H1 (cell line): ENCODE data around the gene FAM174B. TPM values are rescaled to one million over a fixed set of nuclear protein-coding genes. Genes with fewer than 3 reads are reported as not detected.

Experiments used
- CTCF ChIA-PET: fragments of 300-600 bp; sonication (Branson Sonifier 250); formaldehyde crosslinking; loops from one replicate; lab custom pipeline; 2021; ENCODE audit not compliant: partially characterized antibody; lab: Charles Lee
- POLR2A ChIA-PET: fragments of 300-600 bp; sonication (Branson Sonifier 250); formaldehyde crosslinking; loops from one replicate; lab custom pipeline; 2021; ENCODE audit warnings: inconsistent platforms; ENCODE audit not compliant: partially characterized antibody; lab: Charles Lee
- DNase-seq, 2 experiments: peaks; one replicate each; pipeline versions ENCODE4 v3.0.0 to v3.0.0-alpha.2; 2010 to 2022; ENCODE audit warnings: low spot score in 2 of 2, low read depth in 1 of 2, mixed read lengths in 1 of 2
- FAIRE-seq: peaks from 2 replicates; lab custom pipeline; 2011; peaks lifted over from hg19 to GRCh38; lab: Jason Lieb, UNC
- H2AFZ ChIP-seq: 2 replicates; pipeline ENCODE4 v1.8.1; 2012; ENCODE audit warnings: low read length, inconsistent platforms
- H2AK5ac ChIP-seq: 2 replicates; pipeline ENCODE4 v1.6.1; 2013; ENCODE audit warnings: low read depth, low read length
- H2BK120ac ChIP-seq: replicated peaks from 2 replicates; pipeline ENCODE3; 2013; ENCODE audit warnings: low read depth, low read length, inconsistent platforms
- H2BK12ac ChIP-seq: 2 replicates; pipeline ENCODE4 v1.6.1; 2013; ENCODE audit warnings: low read depth, low read length
- H2BK15ac ChIP-seq: 2 replicates; pipeline ENCODE4 v1.6.1; 2013; ENCODE audit warnings: low read length
- H2BK20ac ChIP-seq: 2 replicates; pipeline ENCODE4 v1.6.1; 2013; ENCODE audit warnings: low read length
- H2BK5ac ChIP-seq: 2 replicates; pipeline ENCODE4 v1.6.1; 2013; ENCODE audit warnings: low read depth, low read length
- H3K14ac ChIP-seq: 2 replicates; pipeline ENCODE4 v1.6.1; 2013; ENCODE audit warnings: inconsistent platforms; ENCODE audit not compliant: insufficient read length
- H3K18ac ChIP-seq: 2 replicates; pipeline ENCODE4 v1.6.1; 2013; ENCODE audit warnings: low read length; ENCODE audit errors: extremely low read depth
- H3K23ac ChIP-seq: 2 replicates; pipeline ENCODE4 v1.6.1; 2013; ENCODE audit warnings: inconsistent platforms; ENCODE audit not compliant: insufficient read length
- H3K23me2 ChIP-seq: 2 replicates; pipeline ENCODE4 v1.6.1; 2013; ENCODE audit warnings: low read depth, low read length
- H3K27ac ChIP-seq: 2 replicates; pipeline ENCODE4 v1.6.1; 2011; ENCODE audit warnings: low read depth, low read length, inconsistent platforms
- H3K27me3 ChIP-seq, 4 experiments: replicated peaks in 1 of 4; 1 replicate in 1 of 4; 2 replicates in 3 of 4; pipeline versions ENCODE4 v1.6.1 to v1.8.1; 2011 to 2013; ENCODE audit warnings: low read length in 3 of 4, mild to moderate bottlenecking in 3 of 4, inconsistent platforms in 2 of 4, mixed read lengths in 2 of 4, moderate library complexity in 1 of 4; ENCODE audit not compliant: control insufficient read depth in 3 of 4, insufficient read depth in 3 of 4; ENCODE audit errors: extremely low read depth in 1 of 4
- H3K36me3 ChIP-seq, 4 experiments: 2 replicates each; pipeline versions ENCODE4 v1.6.1 to v1.8.1; 2011 to 2013; ENCODE audit warnings: mild to moderate bottlenecking in 4 of 4, low read length in 3 of 4, moderate library complexity in 2 of 4, control low read depth in 1 of 4, inconsistent platforms in 1 of 4; ENCODE audit not compliant: insufficient read depth in 4 of 4, control insufficient read depth in 2 of 4
- H3K4ac ChIP-seq: replicated peaks from 2 replicates; pipeline ENCODE3; 2013; ENCODE audit warnings: low read length, low read depth, mixed read lengths, inconsistent platforms; ENCODE audit not compliant: insufficient read length
- H3K4me1 ChIP-seq, 4 experiments: replicated peaks in 1 of 4; 1 replicate in 1 of 4; 2 replicates in 3 of 4; pipeline versions ENCODE4 v1.6.1 to v1.8.1; 2011 to 2013; ENCODE audit warnings: low read length in 3 of 4, inconsistent platforms in 2 of 4, mixed read lengths in 1 of 4; ENCODE audit not compliant: insufficient read depth in 4 of 4, control insufficient read depth in 3 of 4
- H3K4me2 ChIP-seq, 2 experiments: 2 replicates each; pipeline versions ENCODE4 v1.6.1 to v1.8.1; 2011 to 2013; ENCODE audit warnings: low read depth in 2 of 2, low read length in 2 of 2, control low read depth in 1 of 2, inconsistent platforms in 1 of 2, mild to moderate bottlenecking in 1 of 2; ENCODE audit not compliant: insufficient read depth in 1 of 2
- H3K4me3 ChIP-seq, 4 experiments: fragments of 200-600, 300-600 bp in 1 of 4; sonication (generic), shearing (Covaris generic), sonication (Bioruptor Twin) in 1 of 4; 2 replicates each; pipeline versions ENCODE4 v1.5.1 to v1.8.1; 2011 to 2016; ENCODE audit warnings: low read length in 4 of 4, low read depth in 3 of 4, control low read depth in 2 of 4, inconsistent platforms in 2 of 4, mild to moderate bottlenecking in 2 of 4, mixed read lengths in 1 of 4, moderate library complexity in 1 of 4; ENCODE audit not compliant: insufficient read depth in 2 of 4; ENCODE audit errors: extremely low read depth in 1 of 4
- H3K56ac ChIP-seq: replicated peaks from 2 replicates; pipeline ENCODE3; 2013; ENCODE audit warnings: low read depth, mild to moderate bottlenecking, mixed read lengths, low read length, inconsistent platforms; ENCODE audit not compliant: insufficient read length
- H3K79me1 ChIP-seq: 2 replicates; pipeline ENCODE4 v1.6.1; 2013; ENCODE audit warnings: low read depth, low read length, control low read depth
- H3K79me2 ChIP-seq, 2 experiments: 2 replicates each; pipeline versions ENCODE4 v1.6.1 to v1.8.1; 2012 to 2013; ENCODE audit warnings: low read length in 2 of 2, mild to moderate bottlenecking in 2 of 2, inconsistent platforms in 1 of 2; ENCODE audit not compliant: insufficient read depth in 2 of 2, control insufficient read depth in 1 of 2
- H3K9ac ChIP-seq, 4 experiments: replicated peaks in 1 of 4; 1 replicate in 1 of 4; 2 replicates in 3 of 4; pipeline versions ENCODE4 v1.6.1 to v1.8.1; 2011 to 2013; ENCODE audit warnings: low read depth in 3 of 4, low read length in 3 of 4, control low read depth in 2 of 4, mild to moderate bottlenecking in 2 of 4, moderate library complexity in 2 of 4, inconsistent platforms in 1 of 4; ENCODE audit errors: extremely low read depth in 1 of 4
- H3K9me3 ChIP-seq, 2 experiments: 2 replicates each; pipeline versions ENCODE4 v1.6.1 to v1.8.1; 2012 to 2013; ENCODE audit warnings: mild to moderate bottlenecking in 2 of 2, moderate library complexity in 2 of 2, control low read depth in 1 of 2, inconsistent platforms in 1 of 2, low read depth in 1 of 2, low read length in 1 of 2, mixed read lengths in 1 of 2; ENCODE audit not compliant: insufficient read depth in 2 of 2
- H4K20me1 ChIP-seq, 2 experiments: replicated peaks in 1 of 2; 2 replicates each; pipeline versions ENCODE3 to v1.8.1; 2011 to 2013; ENCODE audit warnings: inconsistent platforms in 2 of 2, low read length in 2 of 2, mild to moderate bottlenecking in 1 of 2; ENCODE audit not compliant: insufficient read depth in 2 of 2, control insufficient read depth in 1 of 2
- H4K5ac ChIP-seq: 2 replicates; pipeline ENCODE4 v1.6.1; 2013; ENCODE audit warnings: low read length, low read depth, mixed read lengths, inconsistent platforms; ENCODE audit not compliant: insufficient read length
- H4K8ac ChIP-seq: 2 replicates; pipeline ENCODE4 v1.8.0; 2013; ENCODE audit warnings: mild to moderate bottlenecking, moderate library complexity, low read length, inconsistent platforms; ENCODE audit not compliant: insufficient read depth; ENCODE audit errors: extremely low read depth
- H4K91ac ChIP-seq: replicated peaks from 2 replicates; pipeline ENCODE3; 2013; ENCODE audit warnings: low read length, mixed read lengths, inconsistent platforms; ENCODE audit not compliant: insufficient read length
- MAFK ChIP-seq: IDR thresholded peaks from 2 replicates; pipeline ENCODE4 v1.6.1; 2012; ENCODE audit warnings: low read depth, mild to moderate bottlenecking, improper control_type of control experiment, low read length
- WGBS, 2 experiments: shearing (Covaris generic) in 1 of 2; methylation state at CpG; one replicate each; pipeline versions ENCODE4 v1.1.6 to v1.1.7; 2013 to 2015; ENCODE audit warnings: low lambda C conversion rate in 2 of 2, mixed read lengths in 2 of 2, inconsistent platforms in 1 of 2, low coverage in 1 of 2, missing lambda C conversion rate in 1 of 2; ENCODE audit not compliant: insufficient replicate concordance in 2 of 2, insufficient coverage in 1 of 2, insufficient read length in 1 of 2; ENCODE audit errors: extremely low coverage in 1 of 2, missing lambda C conversion rate in 1 of 2; 5-methylcytosine and 5-hydroxymethylcytosine counted together
- polyA plus RNA-seq, 7 experiments: library from polyadenylated mRNA; depleted of rRNA in 3 of 7; stranded (reverse) in 5 of 7; unstranded in 2 of 7; fragments of >200 nt in 5 of 7; fragments of 200-250 nt in 2 of 7; gene quantifications; 1 replicate in 5 of 7; 2 replicates in 1 of 7; 4 replicates in 1 of 7; pipeline versions ENCODE4 v1.2.1 to v1.2.3, GENCODE V29; 2011 to 2013; ENCODE audit warnings: missing spikeins in 2 of 7, mixed read lengths in 2 of 7
- total RNA-seq: library from RNA; stranded (reverse); fragmentation: NEBNext Ultra II Directional; extraction: Animal tissue kit (Norgen Biotek cat#: 25700); gene quantifications from 2 replicates; pipeline ENCODE4 v1.2.1, GENCODE V29; 2021

Gene FAM174B
- total and polyA plus RNA-seq, 2 of the 8 experiments (the other 6 are each of a cell fraction or from before 2014, with no cell fraction given), result 9.3 to 35.2 TPM

DNA sequence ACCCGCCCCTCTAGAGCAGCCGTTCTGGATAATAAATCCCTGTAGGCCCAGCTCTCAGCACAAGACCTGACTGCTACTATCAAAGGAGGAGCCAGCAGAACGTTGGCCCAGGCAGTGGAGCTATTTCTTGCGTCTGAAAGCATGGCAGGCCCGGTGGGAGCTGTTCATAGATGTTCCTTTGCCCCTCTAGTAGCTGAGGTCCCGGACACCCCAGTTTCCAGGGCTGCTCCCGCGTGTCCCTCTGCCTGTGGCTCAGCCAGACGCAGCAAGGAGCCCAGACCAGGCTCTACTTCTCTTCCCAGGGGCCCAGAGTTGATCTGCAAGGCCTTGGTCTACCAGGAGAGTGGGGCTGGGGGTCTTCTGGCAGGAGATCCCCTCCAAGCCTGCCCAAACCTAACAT, 76.1 kb downstream of the FAM174B start:
- Histone ChIP-seq H3K79me2 (no peaks in the 10 kb centered on the region), H2BK5ac (no peak overlapping the region), H3K4me2 (no peak overlapping the region), H4K5ac (no peak overlapping the region), H3K23ac (no peak overlapping the region), H3K27me3 (no peaks in the 10 kb centered on the region), H3K4ac (no peak overlapping the region), H3K9ac (no peak overlapping the region), H2BK12ac (no peak overlapping the region), H3K9me3 (peaks cover 3 to 8% of the 10 kb centered on the region in 2 experiments; a peak in 1 of 4 replicates), H3K56ac (no peak overlapping the region), H2BK15ac (no peak overlapping the region), H3K27ac (no peak overlapping the region), H2AFZ (no peak overlapping the region), H3K36me3 (no peaks in the 10 kb centered on the region), H3K4me1 (no peaks in the 10 kb centered on the region), H3K23me2 (no peaks in the 10 kb centered on the region), H4K91ac (no peak overlapping the region), H4K20me1 (no peaks in the 10 kb centered on the region), H3K18ac (no peak overlapping the region), H2BK20ac (no peak overlapping the region), H4K8ac (no peak overlapping the region; the same call in 1 of the 2 replicates), H3K79me1 (no peaks in the 10 kb centered on the region), H2AK5ac (no peak overlapping the region), H3K14ac (no peak overlapping the region), H3K4me3 (no peak overlapping the region), H2BK120ac (no peak overlapping the region)
- no peak for TF ChIP-seq MAFK
- no peak for DNase-seq
- POLR2A ChIA-PET, result no interaction called here
- no peak for FAIRE-seq
- CTCF ChIA-PET, result no interaction called here
- 86% methylated on average over 9 of the region's 9 CpGs; no CpG with 5 or more reads in 1 of the 2 experiments for WGBS, 2 experiments
